SU-DHL-6 (cell line): ENCODE measurements around the gene ATP4A.

Experiments used
- H2AFZ ChIP-seq: fragments of 200-600 bp; sonication (generic); 2 replicates; pipeline ENCODE4 v1.6.1; 2014; ENCODE audit warnings: low read depth, mild to moderate bottlenecking, moderate library complexity, mixed read lengths, antibody characterized with exemption, low read length; ENCODE audit not compliant: severe bottlenecking
- H3F3A ChIP-seq: fragments of 200-600 bp; shearing (Covaris generic); 2 replicates; pipeline ENCODE4 v1.6.0; 2016; ENCODE audit warnings: antibody characterized with exemption, mild to moderate bottlenecking; ENCODE audit not compliant: insufficient read depth
- H3K27ac ChIP-seq: fragments of 200-600 bp; sonication (generic); 2 replicates; pipeline ENCODE4 v1.5.1; 2016; ENCODE audit warnings: low read depth, mild to moderate bottlenecking, low read length, moderate library complexity, mixed read lengths
- H3K27me3 ChIP-seq: fragments of 200-600 bp; sonication (generic), shearing (Covaris generic); 2 replicates; pipeline ENCODE4 v1.6.0; 2014; ENCODE audit warnings: mild to moderate bottlenecking, low read length
- H3K36me3 ChIP-seq: fragments of 200-600 bp; sonication (generic); 2 replicates; pipeline ENCODE4 v1.6.1; 2014; ENCODE audit warnings: mild to moderate bottlenecking, low read length, mixed read lengths
- H3K4me2 ChIP-seq: fragments of 300-600, 200-600 bp; shearing (Covaris generic), sonication (generic); 2 replicates; pipeline ENCODE4 v1.6.0; 2014; ENCODE audit warnings: low read length, low read depth, mild to moderate bottlenecking; ENCODE audit not compliant: poor library complexity, severe bottlenecking
- H3K4me3 ChIP-seq: fragments of 200-600 bp; sonication (generic); 2 replicates; pipeline ENCODE4 v1.5.1; 2014; ENCODE audit warnings: antibody characterized with exemption, low read length, mild to moderate bottlenecking, mixed read lengths; ENCODE audit not compliant: insufficient read depth, poor library complexity, severe bottlenecking
- H3K79me2 ChIP-seq: fragments of 200-600 bp; sonication (generic); 2 replicates; pipeline ENCODE4 v1.6.1; 2014; ENCODE audit warnings: mild to moderate bottlenecking, low read length, moderate library complexity; ENCODE audit not compliant: insufficient read depth
- H3K9ac ChIP-seq: fragments of 200-600 bp; sonication (generic); 2 replicates; pipeline ENCODE4 v1.7.0; 2014; ENCODE audit warnings: mild to moderate bottlenecking, low read length
- H3K9me2 ChIP-seq: fragments of 200-600 bp; sonication (generic); replicated peaks from 2 replicates; pipeline ENCODE4 v1.6.1; 2014; ENCODE audit warnings: low read length; ENCODE audit not compliant: insufficient read depth
- H3K9me3 ChIP-seq: fragments of 200-600 bp; sonication (generic); 2 replicates; pipeline ENCODE4 v1.6.1; 2014; ENCODE audit warnings: low read length, mixed read lengths; ENCODE audit not compliant: insufficient read depth
- H4K20me1 ChIP-seq: fragments of 200-600 bp; sonication (generic); 2 replicates; pipeline ENCODE4 v1.6.1; 2014; ENCODE audit warnings: low read depth, mild to moderate bottlenecking, antibody characterized with exemption, low read length, moderate library complexity, mixed read lengths
- CTCF ChIP-seq: fragments of 200-600 bp; sonication (generic); IDR thresholded peaks from one replicate; pipeline ENCODE4 v1.5.1; 2017; ENCODE audit warnings: antibody characterized with exemption, mild to moderate bottlenecking, low read length, moderate library complexity; ENCODE audit not compliant: insufficient read depth, poor library complexity, severe bottlenecking
- EZH2phosphoT487 ChIP-seq: fragments of 200-600 bp; sonication (generic), shearing (Covaris generic); conservative IDR thresholded peaks from 2 replicates; pipeline ENCODE4 v1.6.1; 2018; ENCODE audit warnings: mild to moderate bottlenecking, antibody characterized with exemption, low read length, moderate library complexity, mixed read lengths

The ATP4A gene

GRCh38 chr19:35557539-35558399 lies 5.7 kb downstream of the ATP4A start:
- TF ChIP-seq EZH2phosphoT487 (no peak), CTCF (no peak)
- Histone ChIP-seq H4K20me1 (no peaks in the 10 kb centered on the region), H3K36me3 (no peaks in the 10 kb centered on the region), H3K4me2 (no peak overlapping the region), H3K9ac (no peak overlapping the region), H2AFZ (no peak overlapping the region), H3F3A (no peaks in the 10 kb centered on the region), H3K27me3 (no peaks in the 10 kb centered on the region), H3K79me2 (no peaks in the 10 kb centered on the region), H3K4me3 (no peak overlapping the region), H3K27ac (no peak overlapping the region), H3K9me2 (no peaks in the 10 kb centered on the region), H3K9me3 (no peaks in the 10 kb centered on the region)

GRCh38 chr19:35556846-35557538 lies 6.5 kb downstream of the ATP4A start:
- Histone ChIP-seq H3K9me2 (no peaks in the 10 kb centered on the region), H4K20me1 (no peaks in the 10 kb centered on the region), H3K4me3 (no peak overlapping the region), H3K36me3 (no peaks in the 10 kb centered on the region), H3F3A (no peaks in the 10 kb centered on the region), H3K9ac (no peak overlapping the region), H3K4me2 (no peak overlapping the region), H3K79me2 (no peaks in the 10 kb centered on the region), H3K27ac (no peak overlapping the region), H3K9me3 (no peaks in the 10 kb centered on the region), H3K27me3 (no peaks in the 10 kb centered on the region), H2AFZ (no peak overlapping the region)
- no peak for TF ChIP-seq EZH2phosphoT487
- no peak for TF ChIP-seq CTCF

- Histone ChIP-seq H3K79me2 (no peaks in the 10 kb centered on the region), H3K27ac (no peak overlapping the region), H3F3A (no peaks in the 10 kb centered on the region), H3K9me2 (no peaks in the 10 kb centered on the region), H3K9ac (no peak overlapping the region), H2AFZ (no peak overlapping the region), H3K4me3 (no peak overlapping the region), H3K4me2 (no peak overlapping the region), H3K36me3 (no peaks in the 10 kb centered on the region), H4K20me1 (no peaks in the 10 kb centered on the region), H3K9me3 (no peaks in the 10 kb centered on the region), H3K27me3 (no peaks in the 10 kb centered on the region)
- TF ChIP-seq EZH2phosphoT487 (no peak), CTCF (no peak)
These were observed 7.3 kb downstream of the ATP4A start for GRCh38 chr19:35556025-35556590.
